Measurements from ENCODE around the gene KLHDC7B. TPM values are rescaled to one million over a fixed set of nuclear protein-coding genes. Genes with fewer than 3 reads are reported as not detected.
"Not testable (repeated sequence)": the region's sequence is repeated elsewhere in the genome, so short reads cannot be mapped to it uniquely, and the experiment has no call there.

Gene KLHDC7B
- total RNA-seq, 1 donor from 2014 or later: 16.3 TPM

DNA sequence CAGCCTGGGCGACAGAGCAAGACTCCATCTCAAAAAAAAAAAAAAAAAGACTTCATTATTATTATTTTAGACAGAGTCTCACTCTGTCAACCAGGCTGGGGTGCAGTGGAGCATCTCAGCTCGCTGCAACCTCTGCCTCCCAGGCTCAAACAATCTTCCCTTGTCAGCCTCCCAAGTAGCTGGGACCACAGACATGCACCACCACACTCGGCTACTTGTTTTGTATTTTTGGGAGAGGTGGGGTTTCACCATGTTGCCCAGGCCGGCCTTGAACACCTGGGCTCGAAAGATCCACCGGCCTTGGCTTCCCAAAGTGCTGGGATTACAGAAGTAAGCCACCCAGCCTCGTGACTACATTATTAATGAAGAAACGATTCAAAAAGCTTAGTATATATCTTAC, 10.6 kb upstream of the KLHDC7B start:
- TF ChIP-seq, protein P1, sequence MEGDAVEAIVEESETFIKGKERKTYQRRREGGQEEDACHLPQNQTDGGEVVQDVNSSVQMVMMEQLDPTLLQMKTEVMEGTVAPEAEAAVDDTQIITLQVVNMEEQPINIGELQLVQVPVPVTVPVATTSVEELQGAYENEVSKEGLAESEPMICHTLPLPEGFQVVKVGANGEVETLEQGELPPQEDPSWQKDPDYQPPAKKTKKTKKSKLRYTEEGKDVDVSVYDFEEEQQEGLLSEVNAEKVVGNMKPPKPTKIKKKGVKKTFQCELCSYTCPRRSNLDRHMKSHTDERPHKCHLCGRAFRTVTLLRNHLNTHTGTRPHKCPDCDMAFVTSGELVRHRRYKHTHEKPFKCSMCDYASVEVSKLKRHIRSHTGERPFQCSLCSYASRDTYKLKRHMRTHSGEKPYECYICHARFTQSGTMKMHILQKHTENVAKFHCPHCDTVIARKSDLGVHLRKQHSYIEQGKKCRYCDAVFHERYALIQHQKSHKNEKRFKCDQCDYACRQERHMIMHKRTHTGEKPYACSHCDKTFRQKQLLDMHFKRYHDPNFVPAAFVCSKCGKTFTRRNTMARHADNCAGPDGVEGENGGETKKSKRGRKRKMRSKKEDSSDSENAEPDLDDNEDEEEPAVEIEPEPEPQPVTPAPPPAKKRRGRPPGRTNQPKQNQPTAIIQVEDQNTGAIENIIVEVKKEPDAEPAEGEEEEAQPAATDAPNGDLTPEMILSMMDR (IDR thresholded peaks at IDR 0.05; ENCODE audit: insufficient read depth, low read length, poor library complexity, severe bottlenecking): no peak
- DNase-seq (ENCODE audit: low read depth): no peak
- Histone ChIP-seq H3K27me3 (ENCODE audit: control insufficient read depth, insufficient read depth, low read length) (peaks cover 15% of the 10 kb centered on the region), H3K4me3 (ENCODE audit: low read depth, low read length) (no peak overlapping the region), H3K36me3 (ENCODE audit: control insufficient read depth, insufficient read depth, low read length) (no peaks in the 10 kb centered on the region)

DNA sequence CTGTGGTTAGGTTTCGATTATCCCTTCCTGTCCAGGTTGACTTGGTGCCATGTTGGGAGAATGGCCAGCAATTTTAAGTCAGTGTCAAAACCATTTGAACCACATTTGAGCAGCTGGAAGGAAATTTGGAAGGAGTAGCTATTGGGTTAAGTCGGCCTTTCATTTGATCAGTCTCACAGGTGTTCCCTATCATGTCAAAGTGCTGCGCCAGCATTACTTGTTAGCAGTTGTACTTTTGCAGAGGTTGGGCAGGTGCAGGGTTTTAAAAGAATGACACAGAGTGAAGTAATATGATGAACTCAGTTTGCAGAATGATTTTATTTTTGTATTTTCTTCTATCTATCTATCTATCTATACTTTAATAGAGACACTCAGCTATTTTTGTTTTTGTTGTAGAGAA, 9.5 kb upstream of the KLHDC7B start:
- Histone ChIP-seq H3K36me3 (ENCODE audit: control insufficient read depth, insufficient read depth, low read length) (no peaks in the 10 kb centered on the region), H3K27me3 (ENCODE audit: control insufficient read depth, insufficient read depth, low read length) (peaks cover 6% of the 10 kb centered on the region), H3K4me3 (ENCODE audit: low read depth, low read length) (no peak overlapping the region)
- TF ChIP-seq, protein P1 (IDR thresholded peaks at IDR 0.05; ENCODE audit: insufficient read depth, low read length, poor library complexity, severe bottlenecking): no peak
- DNase-seq (ENCODE audit: low read depth): no peak

DNA sequence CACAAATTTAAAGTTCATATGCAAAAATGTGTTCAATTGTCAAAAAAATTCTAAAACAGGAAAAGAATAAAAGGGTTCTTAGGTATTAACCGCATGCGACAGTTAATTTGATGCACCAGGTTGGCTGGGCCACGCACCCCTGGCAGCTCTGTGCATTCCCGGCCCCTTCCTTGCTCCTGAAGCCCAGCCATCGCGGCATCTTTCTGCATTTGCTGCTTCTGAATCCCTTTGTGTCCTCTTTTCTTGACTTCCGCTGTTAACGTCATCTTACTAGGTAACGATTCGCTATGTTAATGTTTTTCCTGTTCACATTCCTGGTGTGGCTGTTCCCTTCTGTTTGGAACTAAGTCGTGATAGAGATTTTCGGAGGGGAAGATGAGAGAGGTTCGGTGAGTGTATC, 7.9 kb upstream of the KLHDC7B start:
- TF ChIP-seq, protein P1 (IDR thresholded peaks at IDR 0.05; ENCODE audit: insufficient read depth, low read length, poor library complexity, severe bottlenecking): no peak
- H3K27me3 ChIP-seq (ENCODE audit: control insufficient read depth, insufficient read depth, low read length): no peaks in the 10 kb centered on the region

DNA sequence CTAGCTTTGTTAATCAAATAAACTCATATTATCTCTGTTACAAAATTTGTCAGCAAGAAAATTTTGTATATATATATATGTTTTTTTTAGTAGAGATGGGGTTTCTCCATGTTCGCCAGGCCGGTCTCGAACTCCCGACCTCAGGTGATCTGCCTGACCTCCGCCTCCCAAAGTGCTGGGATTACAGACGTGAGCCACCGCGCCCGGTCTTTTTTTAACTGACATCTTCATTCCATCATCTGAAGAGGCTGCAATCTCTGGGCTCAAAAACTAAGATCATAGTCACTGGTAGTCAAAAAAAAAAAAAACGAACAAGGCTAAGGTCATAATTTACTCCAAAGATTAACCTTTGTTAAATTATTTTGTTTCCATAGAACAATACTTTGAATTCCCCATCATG, 5.3 kb upstream of the KLHDC7B start:
- TF ChIP-seq, protein P1 (IDR thresholded peaks at IDR 0.05; ENCODE audit: insufficient read depth, low read length, poor library complexity, severe bottlenecking): no peak
- peaks cover 8% of the 10 kb centered on the region for H3K27me3 ChIP-seq (ENCODE audit: control insufficient read depth, insufficient read depth, low read length)
- no peaks in the 10 kb centered on the region for H3K36me3 ChIP-seq (ENCODE audit: control insufficient read depth, insufficient read depth, low read length)
- DNase-seq (ENCODE audit: low read depth): no peak
- H3K4me3 ChIP-seq (ENCODE audit: low read depth, low read length): no peak overlapping the region

More for the DNA sequence above, 7.9 kb upstream of the KLHDC7B start:
- H3K36me3 ChIP-seq (ENCODE audit: control insufficient read depth, insufficient read depth, low read length): no peaks in the 10 kb centered on the region
- DNase-seq (ENCODE audit: low read depth): no peak
- H3K4me3 ChIP-seq (ENCODE audit: low read depth, low read length): no peak overlapping the region

DNA sequence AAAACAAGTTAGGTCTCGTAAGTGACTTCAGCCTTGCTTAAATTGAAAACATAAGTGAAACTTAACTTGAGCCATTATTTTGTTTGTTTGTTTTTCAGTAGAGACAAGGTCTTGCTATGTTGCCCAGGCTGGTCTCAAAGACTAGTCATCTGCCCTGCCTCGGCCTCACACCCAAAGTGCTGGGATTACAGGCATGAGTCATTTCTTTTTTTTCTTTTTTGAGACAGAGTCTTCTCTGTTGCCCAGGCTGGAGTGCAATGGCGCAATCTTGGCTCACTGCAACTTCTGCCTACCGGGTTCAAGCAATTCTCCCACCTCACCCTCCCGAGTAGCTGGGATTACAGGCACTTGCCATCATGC, 4.1 kb upstream of the KLHDC7B start:
- not testable (repeated sequence) for H3K4me3 ChIP-seq (ENCODE audit: low read depth, low read length); H3K36me3 ChIP-seq (ENCODE audit: control insufficient read depth, insufficient read depth, low read length); DNase-seq (ENCODE audit: low read depth)

DNA sequence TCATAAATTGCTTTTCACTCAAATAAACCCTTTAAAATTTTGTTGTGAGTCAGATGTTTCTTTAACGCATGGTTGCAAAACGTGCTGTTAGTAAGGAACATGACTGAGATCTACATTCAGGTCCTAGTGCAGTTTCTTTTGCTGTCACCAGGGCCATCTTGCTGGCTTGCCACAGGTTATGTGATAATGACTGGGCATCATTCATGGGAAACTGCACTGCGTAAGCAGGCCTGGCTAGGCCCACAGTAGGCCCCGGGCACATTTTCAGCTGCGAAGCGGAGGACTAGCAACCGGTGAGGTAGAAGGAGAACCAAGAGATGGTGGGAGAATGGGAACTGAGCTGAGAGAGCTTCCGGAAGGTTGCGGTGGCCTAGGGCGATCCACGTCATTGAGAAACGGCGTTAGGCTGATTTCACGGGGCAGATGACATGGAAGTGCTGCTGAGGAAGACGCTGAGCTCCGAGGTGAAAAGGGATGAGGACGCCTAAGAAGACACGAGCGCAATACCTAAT, 3.2 kb upstream of the KLHDC7B start:
- H3K27me3 ChIP-seq (ENCODE audit: control insufficient read depth, insufficient read depth, low read length): peaks cover 28% of the 10 kb centered on the region
- TF ChIP-seq, protein P1 (IDR thresholded peaks at IDR 0.05; ENCODE audit: insufficient read depth, low read length, poor library complexity, severe bottlenecking): no peak
- H3K4me3 ChIP-seq (ENCODE audit: low read depth, low read length): no peak overlapping the region
- DNase-seq (ENCODE audit: low read depth): no peak
- no peaks in the 10 kb centered on the region for H3K36me3 ChIP-seq (ENCODE audit: control insufficient read depth, insufficient read depth, low read length)

More for the DNA sequence above, 4.1 kb upstream of the KLHDC7B start:
- H3K27me3 ChIP-seq (ENCODE audit: control insufficient read depth, insufficient read depth, low read length): peaks cover 21% of the 10 kb centered on the region
